Cardiac fibroblast (primary cell): ENCODE results near the gene PIGK.

Experiments
- DNase-seq, 2 donors: peaks; one replicate each; pipeline versions ENCODE4 v3.0.0 to v3.0.0-alpha.2; 2010; ENCODE audit warnings: low read depth in 2 of 2
- H3K4me3 ChIP-seq, 2 donors: replicated peaks in 1 of 2; 1 replicate in 1 of 2; 2 replicates in 1 of 2; pipeline ENCODE4 v1.5.1; 2011; ENCODE audit warnings: low read depth in 2 of 2, low read length in 2 of 2, mild to moderate bottlenecking in 2 of 2, moderate library complexity in 1 of 2
- CTCF ChIP-seq: IDR thresholded peaks from one replicate; pipeline ENCODE4 v1.5.1; 2011; ENCODE audit warnings: low read depth, mild to moderate bottlenecking, low read length, inconsistent platforms

PIGK gene

GRCh38 chr1:77143529-77144121 lies 75.6 kb downstream of the PIGK start:
- DNase-seq, result peak; percentile 17 to 31
- H3K4me3 ChIP-seq, result no peak overlapping the region
- peak; percentile 10 for TF ChIP-seq CTCF

- H3K4me3 ChIP-seq, result no peak overlapping the region
- TF ChIP-seq CTCF, result no peak
- no peak for DNase-seq
Observed at GRCh38 chr1:77139389-77139788, 79.8 kb downstream of the PIGK start.

GRCh38 chr1:77134359-77134758 lies 84.9 kb downstream of the PIGK start:
- peak; percentile 17 to 25 for DNase-seq
- TF ChIP-seq CTCF, result no peak
- no peak overlapping the region for H3K4me3 ChIP-seq

GRCh38 chr1:77133731-77134358 lies 85.4 kb downstream of the PIGK start:
- no peak overlapping the region for H3K4me3 ChIP-seq
- no peak for TF ChIP-seq CTCF
- DNase-seq, result no peak

GRCh38 chr1:77126307-77126706 lies 92.9 kb downstream of the PIGK start:
- peak; percentile 66 for TF ChIP-seq CTCF
- DNase-seq, result peak; percentile 83 to 87
- H3K4me3 ChIP-seq, result no peak overlapping the region

GRCh38 chr1:77121503-77121902 lies 97.7 kb downstream of the PIGK start:
- TF ChIP-seq CTCF, result no peak
- DNase-seq, result no peak
- H3K4me3 ChIP-seq, result no peak overlapping the region
